GM19351 (cell line): ENCODE data around the gene ARHGAP26.

Experiments
- ATAC-seq: cut with Tn5 transposase; IDR thresholded peaks from one replicate; pipeline ENCODE4 v1.9.1; 2021; ENCODE audit warnings: mild to moderate bottlenecking, moderate library complexity; ENCODE audit not compliant: unreplicated experiment

The ARHGAP26 gene

DNA sequence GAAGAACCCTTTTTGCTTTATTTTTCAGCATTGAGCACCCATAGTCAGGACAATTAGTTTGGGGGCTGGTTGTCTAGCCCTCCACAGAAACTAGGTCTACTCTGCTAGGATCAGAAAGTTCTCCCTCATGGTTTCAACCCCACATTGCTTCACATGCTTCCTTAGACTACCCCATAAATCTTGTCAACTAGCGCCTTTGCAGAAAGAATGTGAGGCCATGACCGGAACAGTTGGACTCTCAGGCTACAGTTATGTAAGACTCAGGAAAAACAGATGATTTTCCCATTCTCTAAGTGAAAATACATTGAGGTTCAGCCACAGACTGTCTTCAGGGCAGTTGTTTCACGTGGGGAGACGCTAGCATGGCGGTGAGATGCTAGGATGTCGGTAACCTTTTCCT, 377.7 kb downstream of the ARHGAP26 start:
- no peak for ATAC-seq

DNA sequence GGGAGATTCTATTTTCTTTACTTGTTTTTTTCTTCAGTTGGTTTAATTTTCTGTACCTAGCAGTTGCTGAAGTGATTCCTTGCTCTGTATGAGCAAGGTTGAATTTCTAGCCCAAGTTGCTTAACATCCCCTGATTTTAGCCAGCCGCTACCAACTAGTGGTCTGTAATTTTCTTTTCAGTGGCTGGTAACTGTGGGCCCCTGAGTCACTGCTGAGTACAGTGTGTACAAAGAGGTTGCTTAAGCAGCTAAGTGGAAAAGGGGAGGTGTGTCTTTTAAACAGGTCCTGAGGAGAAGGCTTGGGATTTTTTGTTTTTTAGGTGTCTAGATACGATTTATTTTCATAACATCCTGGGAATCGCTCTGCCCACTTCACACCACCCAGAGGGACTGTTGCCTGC, 378.6 kb downstream of the ARHGAP26 start:
- ATAC-seq, result no peak

DNA sequence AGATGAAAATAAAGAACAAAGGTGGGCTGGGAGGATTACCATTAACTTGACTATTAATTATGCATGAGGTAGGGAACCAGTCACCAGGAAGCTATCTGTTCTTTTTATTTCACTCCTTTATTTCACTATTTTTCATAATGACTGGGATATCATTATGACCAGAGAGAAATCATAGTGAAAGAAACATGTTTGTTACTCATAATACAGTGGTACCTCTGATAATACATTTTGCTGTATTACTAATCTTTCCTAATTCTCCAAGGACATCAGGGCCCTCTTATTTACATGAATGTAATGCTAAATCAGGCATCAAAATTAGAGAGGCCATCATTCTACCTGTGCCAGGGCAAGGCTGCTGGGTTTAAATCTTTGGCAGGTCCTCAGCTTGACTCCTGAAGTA, 379.6 kb downstream of the ARHGAP26 start:
- no peak for ATAC-seq

DNA sequence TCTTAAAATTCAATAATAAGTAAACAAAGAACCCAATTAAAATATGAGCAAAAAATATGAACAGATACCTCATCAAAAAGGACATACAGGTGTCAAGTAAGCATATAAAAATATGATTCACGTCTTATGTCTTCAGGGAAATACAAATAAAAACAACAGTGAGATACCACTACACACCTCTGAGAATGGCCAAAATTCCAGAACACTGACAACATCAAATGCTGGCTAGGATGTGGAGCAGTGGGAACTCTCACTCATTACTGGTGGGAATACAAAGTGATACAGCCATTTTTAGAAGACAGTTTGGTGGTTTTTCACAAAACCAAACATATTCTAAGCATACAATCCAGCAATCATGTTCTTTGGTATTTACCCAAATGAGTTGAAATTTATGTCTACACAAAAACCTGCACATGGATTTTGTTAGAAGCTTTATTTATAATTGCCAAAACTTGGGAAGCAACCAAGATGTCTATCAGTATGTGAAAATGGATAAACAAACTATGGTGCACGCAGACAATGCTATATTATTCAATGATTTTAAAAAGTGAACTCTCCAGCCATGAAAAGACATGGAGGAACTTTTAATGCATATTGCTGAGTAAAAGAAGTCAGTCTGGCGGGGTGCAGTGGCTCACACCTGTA, 381.0 kb downstream of the ARHGAP26 start:
- ATAC-seq, result no peak

DNA sequence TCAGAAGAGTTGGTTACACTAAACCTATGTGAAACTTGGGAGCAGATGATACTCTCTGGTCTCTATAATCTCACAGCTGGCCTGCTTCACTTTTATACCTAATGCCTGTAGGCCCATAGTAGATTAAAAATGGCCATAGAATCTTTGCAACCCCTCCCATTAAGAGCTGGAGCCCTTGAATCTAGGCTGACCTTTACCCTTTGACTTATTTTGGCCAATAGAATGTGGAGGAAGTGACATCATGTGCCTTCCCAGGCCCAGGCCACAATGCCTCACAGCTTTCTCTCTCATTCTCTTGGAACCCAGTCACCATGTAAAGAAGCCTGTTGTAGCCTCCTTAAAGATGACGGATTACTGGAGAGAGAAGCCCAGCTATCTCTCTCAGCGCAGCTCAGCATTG, 382.3 kb downstream of the ARHGAP26 start:
- ATAC-seq, result no peak

DNA sequence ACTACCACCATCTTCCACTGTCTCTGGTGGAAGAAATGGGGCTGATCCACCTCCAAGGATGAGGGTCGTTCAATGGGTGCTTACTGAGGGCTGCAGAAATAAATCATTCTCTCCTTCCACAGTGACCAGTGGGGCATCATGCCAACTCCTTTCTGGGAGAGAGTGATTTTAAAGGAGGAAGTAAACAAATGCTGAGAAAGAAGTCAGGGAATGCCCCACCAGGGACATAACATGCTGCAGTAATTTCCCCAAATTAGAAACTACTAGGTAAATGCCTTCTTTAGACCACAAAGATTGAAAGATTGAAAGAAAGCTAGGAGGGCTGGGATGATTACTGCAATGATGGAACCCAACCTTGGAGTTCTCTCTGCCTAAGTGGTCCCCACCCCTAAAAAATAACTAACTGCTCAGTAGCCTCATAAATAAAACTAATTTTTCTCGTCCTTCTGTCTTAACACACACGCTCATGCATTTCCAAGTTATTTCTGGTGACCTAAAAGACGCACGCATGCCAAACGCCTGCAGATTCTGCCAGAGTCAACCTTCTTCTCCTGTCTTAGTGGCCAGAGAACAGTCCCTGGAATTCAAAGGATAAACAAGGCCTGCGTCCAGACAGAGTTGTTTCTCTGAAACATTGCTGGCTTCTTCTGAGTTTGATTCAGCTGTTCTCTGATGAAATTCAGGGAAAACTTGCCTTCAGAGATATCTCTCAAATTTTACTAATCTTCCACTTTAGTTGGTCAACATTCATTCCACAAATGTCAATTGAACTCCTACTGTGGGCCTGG, 383.3 kb downstream of the ARHGAP26 start:
- ATAC-seq, result no peak

- ATAC-seq, result no peak
These were observed 384.6 kb downstream of the ARHGAP26 start for GRCh38 chr5:143154510-143155370.

- no peak for ATAC-seq
These were observed 385.3 kb downstream of the ARHGAP26 start for GRCh38 chr5:143155455-143155854.

DNA sequence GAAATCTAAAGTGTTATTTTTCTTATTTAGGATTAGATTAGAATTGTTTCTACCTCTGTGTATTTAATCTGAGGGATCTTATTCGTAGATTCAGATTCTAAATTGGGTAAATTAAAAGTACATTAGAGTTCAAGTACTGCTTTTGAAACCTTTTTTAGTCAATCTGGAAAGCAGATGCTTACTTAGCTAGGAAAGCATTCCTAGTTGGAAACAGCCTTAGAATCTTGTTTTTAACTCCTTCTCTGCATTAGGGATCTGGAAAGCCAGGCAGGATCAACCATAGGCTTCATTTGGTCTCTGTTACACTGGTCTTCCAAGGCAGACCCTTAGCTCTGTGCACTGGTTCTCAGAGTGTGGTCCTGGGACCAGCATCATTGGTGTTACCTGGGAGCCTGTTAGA, 385.9 kb downstream of the ARHGAP26 start:
- no peak for ATAC-seq

- ATAC-seq, result no peak
These were observed 386.4 kb downstream of the ARHGAP26 start for GRCh38 chr5:143156572-143156971.

- ATAC-seq, result no peak
These were observed 388.9 kb downstream of the ARHGAP26 start for GRCh38 chr5:143159031-143159430.

DNA sequence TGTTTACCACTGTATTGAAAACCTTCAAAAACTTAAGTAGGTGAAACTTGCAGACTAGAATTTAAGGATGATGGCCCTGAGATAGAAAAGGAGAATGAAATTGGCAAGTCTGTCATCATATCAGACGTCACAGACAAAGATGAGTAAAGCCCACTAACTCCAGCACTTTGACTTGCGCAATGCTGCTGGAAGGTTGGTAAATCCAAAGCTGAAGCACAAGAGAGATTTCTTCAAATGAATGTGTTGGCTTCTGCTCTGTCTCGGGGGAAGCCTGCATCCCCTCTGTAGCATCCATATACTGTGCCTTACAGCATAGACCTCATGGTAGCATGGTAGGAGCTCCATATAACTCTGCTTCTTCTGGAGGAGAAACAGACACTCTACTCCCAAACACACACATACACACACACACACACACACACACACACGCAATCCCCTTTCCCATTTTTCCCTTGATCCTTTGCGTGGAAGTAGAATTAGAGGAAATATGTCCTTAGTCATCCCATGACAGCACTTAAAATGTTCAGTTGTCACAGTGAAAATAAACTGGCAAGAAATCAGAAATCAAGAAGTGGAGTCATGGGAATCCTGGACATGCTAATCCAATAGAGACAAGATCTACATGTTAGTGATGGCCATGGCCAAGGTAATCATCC, 391.8 kb downstream of the ARHGAP26 start:
- no peak for ATAC-seq

- ATAC-seq, result no peak
These were observed 392.6 kb downstream of the ARHGAP26 start for GRCh38 chr5:143162810-143163209.

DNA sequence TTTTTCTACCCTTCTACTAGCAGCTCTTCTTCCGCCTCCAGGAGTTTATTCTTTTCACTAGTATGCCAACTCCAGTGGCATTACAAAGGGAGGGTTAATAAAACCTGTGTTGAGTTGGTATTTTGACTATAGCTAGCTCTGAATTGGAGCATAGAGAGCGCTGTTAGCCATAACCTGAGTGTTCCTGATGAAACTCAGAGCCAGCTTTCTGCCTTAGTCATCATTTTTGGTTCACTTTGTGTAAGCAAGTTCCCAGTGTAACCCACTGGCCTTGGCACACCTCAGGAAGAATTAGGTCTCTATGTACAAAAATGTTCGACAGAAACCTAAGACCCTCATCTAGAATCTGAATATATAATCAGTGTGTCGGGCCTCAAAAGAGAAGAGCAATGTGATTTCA, 394.4 kb downstream of the ARHGAP26 start:
- ATAC-seq, result no peak

DNA sequence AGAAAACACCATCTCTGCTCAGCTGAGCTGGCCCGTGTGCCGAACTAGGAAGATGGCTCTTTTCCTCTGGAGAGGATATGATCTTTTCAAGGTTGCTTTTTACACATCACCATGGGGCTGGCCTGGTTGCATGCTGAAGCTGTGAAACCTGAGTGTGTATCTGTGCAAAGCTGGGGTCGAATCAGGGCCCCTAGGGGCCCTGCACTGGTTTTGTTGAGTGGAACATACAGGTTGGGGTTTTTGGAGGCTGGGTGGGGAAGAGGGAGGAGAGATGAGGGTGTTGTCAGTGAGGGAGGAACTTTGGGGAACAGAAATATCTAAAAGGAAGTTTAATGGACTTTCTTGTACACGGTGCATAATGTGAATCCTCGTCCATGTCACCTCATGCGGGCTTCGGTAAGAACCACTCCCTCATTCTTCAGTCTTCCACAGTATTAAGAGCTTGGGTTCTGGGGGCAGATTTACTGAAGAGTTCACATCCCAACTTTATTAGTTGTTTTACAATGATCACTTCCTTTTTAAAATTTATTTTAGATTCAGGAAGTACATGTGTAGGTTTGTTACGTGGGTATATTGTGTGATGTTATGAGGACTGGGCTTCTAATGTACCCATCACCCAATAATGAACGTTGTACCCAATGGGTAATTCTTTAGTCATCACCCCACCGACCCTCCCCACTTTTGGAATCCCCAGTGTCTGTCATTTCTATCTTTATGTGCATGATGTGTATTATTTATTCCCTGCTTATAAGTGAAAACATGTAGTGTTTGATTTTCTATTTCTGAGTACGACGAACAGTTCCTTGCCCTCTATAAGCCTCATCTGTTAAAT, 395.1 kb downstream of the ARHGAP26 start:
- no peak for ATAC-seq

DNA sequence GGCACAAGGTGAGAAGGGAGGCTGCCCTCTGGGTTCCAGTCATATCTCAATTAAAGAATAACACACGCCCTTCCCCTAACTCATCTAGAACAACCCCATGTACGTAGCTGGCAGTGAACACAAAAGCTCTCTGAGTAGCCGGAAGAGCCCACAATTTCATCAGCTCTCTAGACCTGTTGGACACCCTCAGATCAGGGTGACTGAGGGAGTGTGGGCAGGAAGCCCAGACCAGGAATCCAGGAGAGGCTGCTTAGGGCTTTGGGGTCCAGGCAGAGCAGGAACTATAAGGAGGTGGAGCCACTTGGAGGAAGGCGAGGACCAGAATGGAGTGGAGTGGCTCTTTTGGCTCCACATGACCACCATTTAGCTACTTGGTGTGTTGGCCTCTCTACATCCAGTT, 395.9 kb downstream of the ARHGAP26 start:
- ATAC-seq, result no peak

- peak; percentile 39 for ATAC-seq
These were observed 396.7 kb downstream of the ARHGAP26 start for GRCh38 chr5:143166661-143167420.

GRCh38 chr5:143168171-143168741, 398.1 kb downstream of the ARHGAP26 start:
- ATAC-seq, result no peak
